MCF 10A (cell line): ENCODE results near the gene NRTN. TPM values are rescaled to one million over a fixed set of nuclear protein-coding genes. Genes with fewer than 3 reads are reported as not detected.

Source experiments
- BruUV-seq: library from RNA; stranded (reverse); fragments of 400-500 nt; replicated peaks from 2 replicates; lab custom pipeline; 2021; lab: Mats Ljungman, UMichigan
- CTCF ChIA-PET: fragments of 300-600 bp; sonication (Branson Sonifier 250); formaldehyde crosslinking; extraction: SDS; loops from one replicate; lab custom pipeline; 2021; ENCODE audit warnings: antibody characterized with exemption, inconsistent platforms; lab: Yijun Ruan, JAX
- POLR2A ChIA-PET: fragments of 300-600, 350-650 bp; sonication (Branson Sonifier 250); formaldehyde crosslinking; extraction: SDS; loops from one replicate; lab custom pipeline; 2020; ENCODE audit warnings: antibody characterized with exemption, inconsistent platforms; lab: Yijun Ruan, JAX
- DNase-seq: peaks from one replicate; pipeline ENCODE4 v3.0.0-alpha.2; 2018; ENCODE audit not compliant: unreplicated experiment
- H3K27ac Mint-ChIP-seq: one replicate; pipeline ENCODE4 v1.8.0; 2022; ENCODE audit warnings: mild to moderate bottlenecking, low read depth, mixed read lengths; ENCODE audit not compliant: unreplicated experiment
- H3K27me3 Mint-ChIP-seq: one replicate; pipeline ENCODE4 v1.8.0; 2022; ENCODE audit warnings: mixed read lengths; ENCODE audit not compliant: insufficient read depth, unreplicated experiment
- H3K36me3 Mint-ChIP-seq: one replicate; pipeline ENCODE4 v1.8.0; 2022; ENCODE audit warnings: mild to moderate bottlenecking, moderate library complexity, mixed read lengths; ENCODE audit not compliant: insufficient read depth, unreplicated experiment
- H3K4me1 Mint-ChIP-seq: one replicate; pipeline ENCODE4 v1.8.0; 2022; ENCODE audit warnings: mixed read lengths; ENCODE audit not compliant: insufficient read depth, unreplicated experiment
- H3K4me3 Mint-ChIP-seq: one replicate; pipeline ENCODE4 v1.8.0; 2022; ENCODE audit warnings: mild to moderate bottlenecking, moderate library complexity, mixed read lengths; ENCODE audit not compliant: unreplicated experiment
- H3K9me3 Mint-ChIP-seq: one replicate; pipeline ENCODE4 v1.8.0; 2022; ENCODE audit warnings: mixed read lengths; ENCODE audit not compliant: unreplicated experiment
- intact Hi-C: fragments of 100-400 bp; cut with micrococcal nuclease; formaldehyde crosslinking; loops from 2 replicates; pipeline ENCODE4 v1.14.1; 2022
- total RNA-seq: library from RNA; stranded (reverse); gene quantifications from 2 replicates; pipeline ENCODE4 v1.2.3, GENCODE V29; 2022
- TF ChIP-seq, protein P1 (sequence below): fragments of 200-600 bp; IDR thresholded peaks from one replicate; pipeline ENCODE4 v1.8.0; 2022; ENCODE audit warnings: antibody characterized with exemption, mild to moderate bottlenecking; ENCODE audit not compliant: unreplicated experiment

The NRTN gene
- total RNA-seq, 1 experiment from 2014 or later = 0.75 TPM

- Mint-ChIP-seq H3K4me1 (no peaks in the 10 kb centered on the region), H3K9me3 (no peaks in the 10 kb centered on the region), H3K4me3 (peak overlapping the region; percentile 29), H3K36me3 (peaks cover 9% of the 10 kb centered on the region), H3K27me3 (no peaks in the 10 kb centered on the region), H3K27ac (no peak overlapping the region)
- no TSS peak for BruUV-seq
- DNase-seq = no peak
- intact Hi-C loops = loop anchor here (10.0 kb wide), 1 partner anchor 179 kb away; no protein-coding TSS in a partner anchor
- POLR2A ChIA-PET = interaction anchor here (0.6 kb wide), 1 partner anchor 44 kb away, joined by 3 read pairs; no protein-coding TSS in a partner anchor
- CTCF ChIA-PET = interaction anchor here (0.6 to 4.3 kb wide), 6 partner anchors 12 to 625 kb away, joined by 3 to 25 read pairs (median 4); no protein-coding TSS in a partner anchor
- TF ChIP-seq, protein P1, sequence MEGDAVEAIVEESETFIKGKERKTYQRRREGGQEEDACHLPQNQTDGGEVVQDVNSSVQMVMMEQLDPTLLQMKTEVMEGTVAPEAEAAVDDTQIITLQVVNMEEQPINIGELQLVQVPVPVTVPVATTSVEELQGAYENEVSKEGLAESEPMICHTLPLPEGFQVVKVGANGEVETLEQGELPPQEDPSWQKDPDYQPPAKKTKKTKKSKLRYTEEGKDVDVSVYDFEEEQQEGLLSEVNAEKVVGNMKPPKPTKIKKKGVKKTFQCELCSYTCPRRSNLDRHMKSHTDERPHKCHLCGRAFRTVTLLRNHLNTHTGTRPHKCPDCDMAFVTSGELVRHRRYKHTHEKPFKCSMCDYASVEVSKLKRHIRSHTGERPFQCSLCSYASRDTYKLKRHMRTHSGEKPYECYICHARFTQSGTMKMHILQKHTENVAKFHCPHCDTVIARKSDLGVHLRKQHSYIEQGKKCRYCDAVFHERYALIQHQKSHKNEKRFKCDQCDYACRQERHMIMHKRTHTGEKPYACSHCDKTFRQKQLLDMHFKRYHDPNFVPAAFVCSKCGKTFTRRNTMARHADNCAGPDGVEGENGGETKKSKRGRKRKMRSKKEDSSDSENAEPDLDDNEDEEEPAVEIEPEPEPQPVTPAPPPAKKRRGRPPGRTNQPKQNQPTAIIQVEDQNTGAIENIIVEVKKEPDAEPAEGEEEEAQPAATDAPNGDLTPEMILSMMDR = peak; percentile 23
These were observed 1.2 kb downstream of the NRTN start for GRCh38 chr19:5806133-5806489.

DNA sequence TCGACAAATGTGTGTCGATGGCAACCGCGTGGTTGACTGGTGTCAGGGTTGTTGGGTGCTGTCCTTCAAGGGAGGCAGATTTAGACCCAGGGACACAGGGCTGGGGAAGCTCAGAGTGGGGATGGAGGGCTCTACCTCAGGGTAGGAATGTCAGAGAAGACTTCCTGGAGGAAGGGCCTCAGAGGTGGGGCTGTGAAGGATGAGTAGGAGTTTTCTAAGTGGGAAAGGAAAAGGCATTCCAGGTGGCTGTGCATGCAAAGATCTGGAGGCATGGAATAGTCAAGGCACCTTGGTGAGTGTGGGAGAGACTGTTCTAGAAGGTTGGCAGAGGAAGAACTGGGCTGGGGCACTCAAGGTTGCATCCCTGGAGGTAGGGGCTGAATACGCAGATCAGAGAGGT is 2.0 kb downstream of the NRTN start:
- no peak overlapping the region for H3K27ac Mint-ChIP-seq
- no peaks in the 10 kb centered on the region for H3K9me3 Mint-ChIP-seq
- no TSS peak for BruUV-seq
- H3K4me3 Mint-ChIP-seq = no peak overlapping the region
- ChIA-PET CTCF (interaction anchor here (0.6 to 4.3 kb wide), 5 partner anchors 17 to 185 kb away, joined by 3 to 25 read pairs (median 3); no protein-coding TSS in a partner anchor), POLR2A (interaction anchor here (0.6 kb wide), 1 partner anchor 44 kb away, joined by 3 read pairs; no protein-coding TSS in a partner anchor)
- H3K4me1 Mint-ChIP-seq = no peaks in the 10 kb centered on the region
- TF ChIP-seq, protein P1 = no peak
- H3K36me3 Mint-ChIP-seq = peaks cover 9% of the 10 kb centered on the region
- no peaks in the 10 kb centered on the region for H3K27me3 Mint-ChIP-seq
- DNase-seq = no peak
- intact Hi-C loops = loop anchor here (10.0 kb wide), 1 partner anchor 178 kb away; no protein-coding TSS in a partner anchor

DNA sequence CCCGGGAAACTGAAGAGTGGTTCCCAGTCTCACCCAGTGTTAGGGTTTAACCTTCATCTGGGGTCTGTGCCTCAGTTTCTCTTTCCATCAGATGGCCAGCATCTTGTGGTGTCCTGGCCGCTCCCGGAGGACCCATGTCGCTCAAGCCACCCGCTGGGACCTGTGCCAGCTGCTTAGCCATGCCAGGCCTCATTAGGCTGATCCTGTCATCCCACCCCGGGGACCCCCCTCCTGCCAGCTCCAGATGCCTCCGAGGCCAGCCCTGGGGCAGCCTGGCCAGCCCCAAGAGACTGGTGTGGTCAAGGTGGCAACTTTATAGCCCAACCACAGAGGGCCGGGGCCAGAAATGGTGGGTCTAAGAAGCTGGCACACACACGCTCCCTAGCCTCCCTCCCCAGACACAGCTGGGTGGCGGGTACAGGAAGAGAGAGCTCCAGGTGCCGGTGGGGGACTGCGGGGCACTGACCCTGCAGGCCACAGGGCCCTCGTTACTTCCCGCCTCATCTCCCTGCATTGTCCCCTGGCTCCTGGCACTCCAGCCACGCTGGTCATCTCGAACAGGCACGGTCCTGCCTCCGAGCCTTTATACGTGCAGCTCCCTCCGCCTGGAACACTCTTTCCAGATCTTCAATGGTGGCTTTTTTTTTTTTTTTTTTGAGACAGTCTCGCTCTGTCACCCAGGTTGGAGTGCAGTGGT is 3.4 kb downstream of the NRTN start:
- no peaks in the 10 kb centered on the region for H3K27me3 Mint-ChIP-seq
- H3K9me3 Mint-ChIP-seq = no peaks in the 10 kb centered on the region
- H3K4me1 Mint-ChIP-seq = no peaks in the 10 kb centered on the region
- no peak overlapping the region for H3K27ac Mint-ChIP-seq
- no TSS peak for BruUV-seq
- no peak for DNase-seq
- CTCF ChIA-PET = interaction anchor here (0.6 to 4.3 kb wide), 6 partner anchors 11 to 159 kb away, joined by 3 to 25 read pairs (median 4); no protein-coding TSS in a partner anchor
- intact Hi-C loops = loop anchor here (10.0 kb wide), 1 partner anchor 177 kb away; no protein-coding TSS in a partner anchor
- TF ChIP-seq, protein P1 = no peak
- POLR2A ChIA-PET = interaction anchor here (0.7 kb wide), 1 partner anchor 17 kb away, joined by 3 read pairs; no protein-coding TSS in a partner anchor
- peaks cover 9% of the 10 kb centered on the region for H3K36me3 Mint-ChIP-seq
- no peak overlapping the region for H3K4me3 Mint-ChIP-seq

- POLR2A ChIA-PET = interaction anchor here (0.7 to 1.6 kb wide), 2 partner anchors 18 to 83 kb away, joined by 3 read pairs; no protein-coding TSS in a partner anchor
- no peaks in the 10 kb centered on the region for H3K27me3 Mint-ChIP-seq
- peaks cover 9% of the 10 kb centered on the region for H3K36me3 Mint-ChIP-seq
- no peak overlapping the region for H3K4me3 Mint-ChIP-seq
- no peaks in the 10 kb centered on the region for H3K4me1 Mint-ChIP-seq
- intact Hi-C loops = loop anchor here (10.0 kb wide), 1 partner anchor 176 kb away; no protein-coding TSS in a partner anchor
- peak overlapping the region; percentile 66 for H3K27ac Mint-ChIP-seq
- CTCF ChIA-PET = interaction anchor here (0.9 to 4.3 kb wide), 4 partner anchors 11 to 159 kb away, joined by 4 to 25 read pairs (median 6); no protein-coding TSS in a partner anchor
- peak; percentile 87 for DNase-seq
- TF ChIP-seq, protein P1 = no peak
- H3K9me3 Mint-ChIP-seq = no peaks in the 10 kb centered on the region
- no TSS peak for BruUV-seq
These were observed 4.2 kb downstream of the NRTN start for GRCh38 chr19:5809053-5809452.
